Suprapubic skin (tissue), 4 donors: ENCODE data around the gene DNLZ.

Source experiments
- CTCF ChIP-seq, 2 donors: fragments of 200-600 bp in 1 of 2; fragments of 450-650 bp in 1 of 2; sonication (generic) in 1 of 2; IDR thresholded peaks; one replicate each; pipeline ENCODE4 v1.5.1; 2016 to 2019; ENCODE audit warnings: antibody characterized with exemption in 2 of 2, mild to moderate bottlenecking in 1 of 2, moderate library complexity in 1 of 2
- POLR2A ChIP-seq, 2 donors: fragments of 450-650 bp; IDR thresholded peaks; one replicate each; pipeline ENCODE4 v1.6.1; 2017; ENCODE audit warnings: antibody characterized with exemption in 2 of 2, mild to moderate bottlenecking in 2 of 2, moderate library complexity in 2 of 2
- POLR2AphosphoS5 ChIP-seq, 3 donors: sonication (generic); formaldehyde crosslinking; IDR thresholded peaks; one replicate each; pipeline ENCODE4 v1.6.1; 2017; ENCODE audit warnings: antibody characterized with exemption in 3 of 3

GRCh38 chr9:136329636-136330405 is 33.7 kb downstream of the DNLZ start:
- TF ChIP-seq CTCF (IDR thresholded peaks at IDR 0.05): no peak
- no peak for TF ChIP-seq POLR2A (IDR thresholded peaks at IDR 0.05)
- TF ChIP-seq POLR2AphosphoS5 (IDR thresholded peaks at IDR 0.05): no peak
